CD4-positive, alpha-beta T cell (primary cell): Measurements from ENCODE around the gene C1orf35. TPM values are rescaled to one million over a fixed set of nuclear protein-coding genes. Genes with fewer than 3 reads are reported as not detected.
"Not testable (repeated sequence)": the region's sequence is repeated elsewhere in the genome, so short reads cannot be mapped to it uniquely, and the experiment has no call there.

Source experiments
- ATAC-seq: fragments of 200-7000 bp; cut with Tn5 transposase; one replicate; pipeline ENCODE4 v1.10.0; 2022; ENCODE audit warnings: mild to moderate bottlenecking; ENCODE audit not compliant: poor library complexity
- CTCF ChIA-PET: fragments of 350-600 bp; sonication (Branson Sonifier 250); formaldehyde crosslinking; loops from one replicate; lab custom pipeline; 2021; ENCODE audit warnings: antibody characterized with exemption, inconsistent platforms; lab: Charles Lee
- POLR2A ChIA-PET: fragments of 350-600 bp; sonication (Branson Sonifier 250); formaldehyde crosslinking; loops from one replicate; lab custom pipeline; 2021; ENCODE audit warnings: antibody characterized with exemption, inconsistent platforms; lab: Charles Lee
- DNase-seq, 14 experiments: peaks; one replicate each; pipeline ENCODE4 v3.0.0-alpha.2; 2013 to 2020; ENCODE audit warnings: mixed read lengths in 2 of 14
- H3K27ac ChIP-seq, 2 donors: one replicate each; pipeline versions ENCODE4 v1.5.1 to v1.7.0; 2013; ENCODE audit warnings: low read length in 2 of 2, low read depth in 1 of 2, mild to moderate bottlenecking in 1 of 2
- H3K27me3 ChIP-seq, 2 experiments: 1 replicate in 1 of 2; 2 replicates in 1 of 2; pipeline versions ENCODE4 v1.6.1 to v1.7.0; 2013; ENCODE audit warnings: low read length in 2 of 2, control low read depth in 1 of 2, mild to moderate bottlenecking in 1 of 2, moderate library complexity in 1 of 2; ENCODE audit not compliant: insufficient read depth in 2 of 2, control insufficient read depth in 1 of 2
- H3K36me3 ChIP-seq: one replicate; pipeline ENCODE4 v1.6.1; 2013; ENCODE audit warnings: low read length, control low read depth; ENCODE audit not compliant: insufficient read depth
- H3K4me1 ChIP-seq: one replicate; pipeline ENCODE4 v1.6.1; 2013; ENCODE audit warnings: low read length, control low read depth; ENCODE audit not compliant: insufficient read depth
- H3K4me3 ChIP-seq: one replicate; pipeline ENCODE4 v1.5.1; 2013; ENCODE audit warnings: mild to moderate bottlenecking, low read length, moderate library complexity
- H3K9me3 ChIP-seq, 2 experiments: 1 replicate in 1 of 2; 2 replicates in 1 of 2; pipeline versions ENCODE4 v1.6.1 to v1.7.0; 2013; ENCODE audit warnings: low read length in 2 of 2, mild to moderate bottlenecking in 2 of 2, control low read depth in 1 of 2, moderate library complexity in 1 of 2; ENCODE audit not compliant: control insufficient read depth in 1 of 2, insufficient read depth in 1 of 2
- H3K27ac Mint-ChIP-seq: one replicate; pipeline ENCODE4 v1.8.0; 2020; ENCODE audit warnings: mixed read lengths
- H3K27me3 Mint-ChIP-seq: one replicate; pipeline ENCODE4 v1.8.0; 2021; ENCODE audit warnings: mixed read lengths
- H3K36me3 Mint-ChIP-seq: one replicate; pipeline ENCODE4 v1.8.0; 2021; ENCODE audit warnings: low read depth, mixed read lengths
- H3K4me1 Mint-ChIP-seq: one replicate; pipeline ENCODE4 v1.8.0; 2021; ENCODE audit warnings: low read depth, mixed read lengths
- H3K4me3 Mint-ChIP-seq: one replicate; pipeline ENCODE4 v1.8.0; 2020; ENCODE audit warnings: mild to moderate bottlenecking, mixed read lengths
- H3K9me3 Mint-ChIP-seq: one replicate; pipeline ENCODE4 v1.8.0; 2020; ENCODE audit warnings: mixed read lengths
- CTCF ChIP-seq: fragments of 200-600 bp; IDR thresholded peaks from one replicate; pipeline ENCODE4 v1.8.0; 2022; ENCODE audit warnings: antibody characterized with exemption, mild to moderate bottlenecking
- intact Hi-C, 2 experiments: fragments of 100-400 bp; cut with DNase I in 1 of 2; cut with micrococcal nuclease in 1 of 2; formaldehyde crosslinking; loops; one replicate each; pipeline versions ENCODE4 v1.15.1 to v1.9.0; 2023 to 2025; cut with DNase I, micrococcal nuclease
- total RNA-seq, 174 experiments: library from RNA in 2 of 174; stranded (reverse) in 2 of 174; gene quantifications; one replicate each; pipeline ENCODE4 v1.2.3 and lab custom pipeline; 2021 to 2026

The C1orf35 gene
- total RNA-seq, 2 experiments from 2014 or later: 36.6 to 40.3 TPM

- no peak overlapping the region for H3K4me3 ChIP-seq
- Mint-ChIP-seq H3K27me3 (no peaks in the 10 kb centered on the region), H3K4me1 (peaks cover 5% of the 10 kb centered on the region), H3K9me3 (no peaks in the 10 kb centered on the region), H3K4me3 (no peak overlapping the region), H3K27ac (no peak overlapping the region), H3K36me3 (no peaks in the 10 kb centered on the region)
- H3K27ac ChIP-seq: no peak overlapping the region
- H3K4me1 ChIP-seq: peaks cover 5% of the 10 kb centered on the region
- no peaks in the 10 kb centered on the region for H3K27me3 ChIP-seq
- ATAC-seq (no peak), DNase-seq (no peak)
- ChIA-PET CTCF (interaction anchor here (0.6 kb wide), 1 partner anchor 298 kb away, joined by 3 read pairs; no protein-coding TSS in a partner anchor), POLR2A (no interaction called here)
- H3K9me3 ChIP-seq: no peaks in the 10 kb centered on the region
- intact Hi-C loops: no loop called here
- H3K36me3 ChIP-seq: no peaks in the 10 kb centered on the region
- TF ChIP-seq CTCF: no peak
Observed at GRCh38 chr1:228114827-228115226, 11.7 kb upstream of the C1orf35 start.

- Mint-ChIP-seq H3K36me3 (peaks cover 6% of the 10 kb centered on the region), H3K9me3 (no peaks in the 10 kb centered on the region), H3K4me3 (no peak overlapping the region), H3K27ac (no peak overlapping the region), H3K4me1 (peaks cover 22% of the 10 kb centered on the region), H3K27me3 (no peaks in the 10 kb centered on the region)
- no peaks in the 10 kb centered on the region for H3K9me3 ChIP-seq
- POLR2A ChIA-PET: no interaction called here
- peaks cover 3% of the 10 kb centered on the region for H3K36me3 ChIP-seq
- TF ChIP-seq CTCF: no peak
- H3K4me3 ChIP-seq: no peak overlapping the region
- no peaks in the 10 kb centered on the region for H3K27me3 ChIP-seq
- CTCF ChIA-PET: interaction anchor here (1.3 kb wide), 1 partner anchor 53 kb away, joined by 3 read pairs; no protein-coding TSS in a partner anchor
- DNase-seq: no peak
- peaks cover 24% of the 10 kb centered on the region for H3K4me1 ChIP-seq
- intact Hi-C loops: no loop called here
- ATAC-seq: no peak
- no peak overlapping the region for H3K27ac ChIP-seq
Observed at GRCh38 chr1:228112617-228113016, 9.5 kb upstream of the C1orf35 start.

- no peaks in the 10 kb centered on the region for H3K27me3 Mint-ChIP-seq
Observed at GRCh38 chr1:228112167-228112566, 9.0 kb upstream of the C1orf35 start.

GRCh38 chr1:228111315-228111714 is 8.2 kb upstream of the C1orf35 start:
- H3K27me3 Mint-ChIP-seq, H3K27ac ChIP-seq, POLR2A ChIA-PET, intact Hi-C loops, H3K9me3 ChIP-seq, H3K27ac Mint-ChIP-seq, ATAC-seq, H3K4me3 ChIP-seq, DNase-seq, H3K9me3 Mint-ChIP-seq, CTCF ChIA-PET, H3K27me3 ChIP-seq: not testable (repeated sequence)
- Mint-ChIP-seq H3K4me1 (peaks cover 24% of the 10 kb centered on the region), H3K4me3 (peak overlapping the region; percentile 56), H3K36me3 (peaks cover 14% of the 10 kb centered on the region)
- peaks cover 26% of the 10 kb centered on the region for H3K4me1 ChIP-seq
- H3K36me3 ChIP-seq: peaks cover 15% of the 10 kb centered on the region

More at GRCh38 chr1:228112167-228112566, 9.0 kb upstream of the C1orf35 start:
- no peak for DNase-seq
- no peaks in the 10 kb centered on the region for H3K9me3 Mint-ChIP-seq
- intact Hi-C loops: no loop called here
- no peak for ATAC-seq
- TF ChIP-seq CTCF: no peak
- peaks cover 6% of the 10 kb centered on the region for H3K36me3 Mint-ChIP-seq
- Histone ChIP-seq H3K36me3 (peaks cover 7% of the 10 kb centered on the region), H3K9me3 (no peaks in the 10 kb centered on the region), H3K4me3 (no peak overlapping the region), H3K4me1 (peaks cover 26% of the 10 kb centered on the region), H3K27me3 (no peaks in the 10 kb centered on the region), H3K27ac (no peak overlapping the region)
- peaks cover 22% of the 10 kb centered on the region for H3K4me1 Mint-ChIP-seq
- no peak overlapping the region for H3K27ac Mint-ChIP-seq
- POLR2A ChIA-PET: no interaction called here
- CTCF ChIA-PET: interaction anchor here (1.3 kb wide), 1 partner anchor 53 kb away, joined by 3 read pairs; no protein-coding TSS in a partner anchor
- no peak overlapping the region for H3K4me3 Mint-ChIP-seq
